GM18498 (cell line): ENCODE results near the gene CST4.
"Not testable (repeated sequence)": the region's sequence is repeated elsewhere in the genome, so short reads cannot be mapped to it uniquely, and the experiment has no call there.

Experiments
- ATAC-seq: cut with Tn5 transposase; IDR thresholded peaks from one replicate; pipeline ENCODE4 v1.9.1; 2021; ENCODE audit warnings: mild to moderate bottlenecking, moderate library complexity; ENCODE audit not compliant: unreplicated experiment

The CST4 gene

GRCh38 chr20:23690581-23690980 is 1.7 kb upstream of the CST4 start:
- ATAC-seq: no peak

DNA sequence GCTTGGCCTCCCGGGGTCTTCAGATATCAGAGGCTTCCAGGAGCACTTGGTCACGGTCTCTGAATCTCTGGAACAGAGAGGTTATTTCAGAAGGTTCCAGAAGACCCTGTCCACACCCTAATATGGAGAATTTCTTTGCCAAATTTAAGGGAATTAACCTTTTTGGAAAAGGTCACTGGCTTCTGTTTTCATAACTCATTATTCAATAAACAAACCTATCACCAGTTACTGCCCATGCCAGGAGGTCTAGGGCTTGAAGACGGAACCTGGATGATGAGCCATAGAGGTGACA is 507 bp upstream of the CST4 start:
- ATAC-seq: no peak

DNA sequence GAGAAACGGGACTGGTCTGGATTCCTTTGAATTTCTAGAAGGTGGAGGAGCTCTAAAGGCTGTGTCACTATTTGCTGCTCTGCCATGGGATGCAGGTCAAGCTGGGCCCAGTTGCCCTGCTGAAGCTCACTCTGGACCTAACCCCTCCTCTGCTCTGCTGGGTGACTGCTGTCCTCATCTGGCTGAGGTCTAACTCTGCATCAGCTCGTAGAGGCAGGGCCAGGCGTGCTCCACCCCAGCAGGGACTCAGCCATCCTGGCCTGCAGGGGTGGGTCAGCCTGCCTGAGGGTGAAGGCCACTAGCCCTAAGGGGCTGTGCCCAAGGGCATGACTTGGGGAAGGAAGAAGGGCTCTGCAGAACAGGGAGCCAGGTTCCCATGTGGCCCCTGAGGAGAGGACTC is 852 bp downstream of the CST4 start:
- no peak for ATAC-seq

DNA sequence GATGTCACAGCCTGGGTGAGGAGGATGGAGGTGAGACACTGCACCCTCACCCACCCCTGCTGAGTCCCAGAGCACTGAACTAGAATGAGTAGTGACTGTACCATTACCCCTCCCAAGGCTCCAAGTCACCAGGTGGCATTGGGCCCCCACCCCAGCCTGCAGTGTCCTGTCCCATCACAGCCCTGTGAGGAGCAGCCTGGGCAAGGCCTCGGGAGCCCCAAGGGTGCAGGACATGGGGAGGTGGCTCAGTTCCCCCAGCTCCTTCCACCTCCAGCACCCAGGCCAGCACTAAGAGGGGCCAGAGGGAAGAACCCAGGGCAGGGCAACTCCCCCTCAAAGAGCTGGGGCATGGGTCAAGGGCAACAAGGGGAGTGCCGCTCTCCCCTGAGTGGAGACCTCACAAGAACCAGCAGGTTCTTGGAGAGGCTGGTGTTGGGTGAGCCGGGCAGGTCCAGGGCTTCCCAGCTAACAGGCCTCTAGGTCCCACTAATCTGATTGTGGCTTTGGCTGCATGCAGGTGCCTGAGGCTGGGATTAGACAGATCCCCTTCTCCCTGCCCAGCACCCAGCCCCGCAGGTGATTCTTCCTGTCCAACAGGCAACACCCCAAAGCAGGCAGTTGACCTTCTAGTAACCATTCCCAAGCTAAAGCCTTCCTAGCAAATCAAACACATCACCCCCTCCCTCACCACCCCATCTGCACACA is 2.6 kb downstream of the CST4 start:
- ATAC-seq: no peak

GRCh38 chr20:23685529-23685896 is 3.3 kb downstream of the CST4 start:
- ATAC-seq: not testable (repeated sequence)

DNA sequence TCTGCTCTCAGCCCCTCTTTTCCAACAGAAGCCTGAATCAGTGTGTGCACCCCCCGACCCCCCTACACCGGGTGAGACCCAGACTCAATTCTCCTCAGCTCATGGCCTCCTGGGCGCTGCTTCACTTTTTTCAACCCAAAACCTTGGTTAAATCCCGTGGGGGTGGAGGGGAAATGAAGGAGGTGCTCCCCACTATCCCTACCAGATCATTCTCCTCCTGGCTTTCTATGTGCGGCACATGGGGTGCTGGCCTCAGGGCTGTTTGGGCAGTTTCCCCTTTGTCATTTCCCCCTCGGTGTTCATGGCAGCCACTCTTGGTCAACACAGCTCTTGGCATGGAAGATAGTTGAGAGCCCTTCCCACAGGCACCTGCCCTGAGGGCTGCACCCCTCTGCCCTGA is 4.6 kb downstream of the CST4 start:
- ATAC-seq: no peak

GRCh38 chr20:23683807-23684206 is 5.0 kb downstream of the CST4 start:
- ATAC-seq: no peak

DNA sequence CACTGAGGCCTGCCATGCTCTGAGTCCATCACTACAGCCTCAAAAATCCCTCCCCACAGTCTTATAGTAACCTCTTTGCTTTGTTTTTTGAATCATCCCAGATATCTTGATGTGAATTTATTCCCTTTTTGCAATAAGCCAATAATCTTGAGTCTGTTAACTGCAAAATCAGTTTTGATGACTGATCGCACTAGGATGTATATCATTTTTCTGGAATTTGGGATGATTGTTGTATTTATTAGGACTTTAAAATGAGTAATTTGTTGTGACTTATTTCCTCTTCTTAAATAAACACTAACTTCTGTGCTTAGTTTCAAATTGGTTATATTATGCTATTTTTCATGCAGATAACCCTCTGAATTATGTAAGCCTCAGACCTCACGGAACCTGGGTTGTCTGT is 5.6 kb downstream of the CST4 start:
- no peak for ATAC-seq

- ATAC-seq: no peak
Measured at GRCh38 chr20:23680146-23680545, 8.7 kb downstream of the CST4 start.

GRCh38 chr20:23679133-23680092 is 9.4 kb downstream of the CST4 start:
- no peak for ATAC-seq

GRCh38 chr20:23673209-23673608 is 15.6 kb downstream of the CST4 start:
- no peak for ATAC-seq

- no peak for ATAC-seq
Measured at GRCh38 chr20:23672158-23672557, 16.7 kb downstream of the CST4 start.

- ATAC-seq: no peak
Measured at GRCh38 chr20:23671479-23671878, 17.4 kb downstream of the CST4 start.

DNA sequence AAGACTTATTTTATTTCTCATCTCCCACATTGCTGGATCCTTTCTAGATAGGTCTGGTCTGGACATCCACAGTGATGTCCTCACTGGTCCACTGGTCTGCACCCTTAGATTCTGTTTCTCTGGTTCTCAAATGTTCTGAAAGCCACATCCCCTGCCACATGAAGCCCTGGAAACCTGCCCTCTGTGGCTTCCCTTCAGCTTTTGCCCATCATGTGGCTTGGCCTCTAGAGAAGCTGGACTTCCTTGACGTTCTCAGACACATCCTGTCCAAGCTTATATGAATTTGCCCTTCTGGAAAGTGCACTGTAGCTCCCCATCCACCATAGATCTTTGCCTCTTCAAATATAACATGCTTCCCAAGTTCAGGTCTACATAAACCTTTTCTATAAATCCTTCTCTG is 18.5 kb downstream of the CST4 start:
- ATAC-seq: no peak

GRCh38 chr20:23669866-23670265 is 19.0 kb downstream of the CST4 start:
- ATAC-seq: no peak

- ATAC-seq: no peak
Measured at GRCh38 chr20:23669327-23669726, 19.5 kb downstream of the CST4 start.

- peak; percentile 78 for ATAC-seq
Measured at GRCh38 chr20:23668477-23668951, 20.3 kb downstream of the CST4 start.

DNA sequence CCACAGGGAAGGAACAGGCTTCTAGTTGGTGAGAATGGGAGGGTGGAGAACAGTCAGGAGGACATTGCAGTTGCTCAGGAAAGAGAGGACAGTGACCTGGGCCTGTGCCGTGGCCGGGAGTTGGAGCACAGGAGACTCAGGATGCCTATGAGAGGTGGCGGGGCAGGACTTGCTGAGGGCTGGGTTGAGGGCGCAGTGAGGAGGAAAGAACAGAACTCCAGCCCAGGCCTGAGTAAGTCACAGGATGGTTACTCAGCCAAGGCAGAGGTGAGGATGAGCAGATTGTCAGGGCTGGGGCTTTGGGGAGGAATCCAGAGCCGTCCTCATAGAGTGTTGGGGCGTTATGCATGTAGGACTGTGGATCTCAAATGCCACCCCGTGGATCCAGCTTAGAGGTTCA is 21.2 kb downstream of the CST4 start:
- no peak for ATAC-seq

- no peak for ATAC-seq
Measured at GRCh38 chr20:23666698-23667097, 22.1 kb downstream of the CST4 start.

DNA sequence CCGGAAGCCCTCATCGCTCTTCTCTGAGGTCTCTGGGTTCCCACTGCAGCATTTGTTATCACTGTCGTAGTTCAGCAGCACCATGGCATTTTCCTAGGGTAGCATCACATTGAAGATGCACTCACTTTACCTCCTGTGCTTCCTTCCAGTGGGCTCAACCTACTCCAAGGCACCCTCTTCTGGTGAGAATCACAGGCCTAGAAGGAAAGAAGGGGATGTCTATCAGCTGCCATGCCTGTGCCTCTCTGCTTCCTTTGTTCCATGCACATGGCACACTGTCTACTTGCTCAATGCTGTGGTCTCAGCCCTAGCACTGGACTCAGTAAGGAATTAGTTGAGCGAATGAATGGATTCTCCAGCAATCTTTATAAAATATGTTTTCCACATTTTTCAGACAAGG is 22.6 kb downstream of the CST4 start:
- ATAC-seq: no peak

- no peak for ATAC-seq
Measured at GRCh38 chr20:23664954-23665353, 23.9 kb downstream of the CST4 start.

DNA sequence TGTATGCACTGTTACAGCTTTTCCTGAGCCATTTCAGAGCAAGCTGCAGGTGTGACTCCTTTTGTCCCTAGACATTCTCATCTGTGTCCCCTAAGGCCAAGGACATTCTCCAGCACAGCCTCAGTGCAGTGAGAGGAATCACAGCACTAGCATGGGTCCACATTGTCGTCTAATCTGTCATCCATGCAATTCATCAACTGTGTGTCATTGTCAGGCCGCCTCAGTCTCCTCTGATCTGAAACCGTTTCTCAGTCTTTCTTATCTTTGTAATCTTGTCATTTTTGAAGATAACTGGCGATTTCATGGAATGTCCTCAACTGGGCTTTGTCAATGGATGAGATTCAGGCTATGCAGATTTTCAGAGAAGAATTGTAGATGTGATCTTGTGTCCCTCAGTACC is 24.8 kb downstream of the CST4 start:
- ATAC-seq: not testable (repeated sequence)
